SK-N-SH treated with all-trans-retinoic acid at 6 μM for 48 hours (cell line): ENCODE data around the gene PACSIN2.

Source experiments
- CSRNP3 ChIP-seq: fragments of 250-450 bp; sonication (Bioruptor Pico); IDR thresholded peaks from 2 replicates; pipeline ENCODE4 v1.5.1; 2021; ENCODE audit warnings: mild to moderate bottlenecking, moderate library complexity
- PATZ1 ChIP-seq: fragments of 250-450 bp; sonication (Bioruptor Pico); IDR thresholded peaks from 2 replicates; pipeline ENCODE4 v1.8.0; 2020; ENCODE audit warnings: mild to moderate bottlenecking, moderate library complexity, borderline replicate concordance
- TOX ChIP-seq: fragments of 250-450 bp; sonication (Bioruptor Pico); IDR thresholded peaks from 2 replicates; pipeline ENCODE4 v1.8.0; 2021; ENCODE audit warnings: mild to moderate bottlenecking, moderate library complexity, borderline replicate concordance
- ZC3H10 ChIP-seq: fragments of 250-450 bp; sonication (Bioruptor Pico); IDR thresholded peaks from 2 replicates; pipeline ENCODE4 v1.5.1; 2021; ENCODE audit warnings: mild to moderate bottlenecking, moderate library complexity
- ZFP30 ChIP-seq: fragments of 450-650 bp; formaldehyde crosslinking; IDR thresholded peaks from 2 replicates; pipeline ENCODE4 v1.5.0; 2022; ENCODE audit warnings: mild to moderate bottlenecking, moderate library complexity

- no peak for TF ChIP-seq CSRNP3 (CRISPR knock-in tag)
- no peak for TF ChIP-seq ZC3H10 (CRISPR knock-in tag)
- no peak for TF ChIP-seq PATZ1
- no peak for TF ChIP-seq ZFP30 (CRISPR knock-in tag)
- TF ChIP-seq TOX (CRISPR knock-in tag): no peak
Measured at GRCh38 chr22:42974223-42974622, 40.7 kb downstream of the PACSIN2 start.
